ENCODE measurements around the gene MAT2A.

Gene MAT2A

DNA sequence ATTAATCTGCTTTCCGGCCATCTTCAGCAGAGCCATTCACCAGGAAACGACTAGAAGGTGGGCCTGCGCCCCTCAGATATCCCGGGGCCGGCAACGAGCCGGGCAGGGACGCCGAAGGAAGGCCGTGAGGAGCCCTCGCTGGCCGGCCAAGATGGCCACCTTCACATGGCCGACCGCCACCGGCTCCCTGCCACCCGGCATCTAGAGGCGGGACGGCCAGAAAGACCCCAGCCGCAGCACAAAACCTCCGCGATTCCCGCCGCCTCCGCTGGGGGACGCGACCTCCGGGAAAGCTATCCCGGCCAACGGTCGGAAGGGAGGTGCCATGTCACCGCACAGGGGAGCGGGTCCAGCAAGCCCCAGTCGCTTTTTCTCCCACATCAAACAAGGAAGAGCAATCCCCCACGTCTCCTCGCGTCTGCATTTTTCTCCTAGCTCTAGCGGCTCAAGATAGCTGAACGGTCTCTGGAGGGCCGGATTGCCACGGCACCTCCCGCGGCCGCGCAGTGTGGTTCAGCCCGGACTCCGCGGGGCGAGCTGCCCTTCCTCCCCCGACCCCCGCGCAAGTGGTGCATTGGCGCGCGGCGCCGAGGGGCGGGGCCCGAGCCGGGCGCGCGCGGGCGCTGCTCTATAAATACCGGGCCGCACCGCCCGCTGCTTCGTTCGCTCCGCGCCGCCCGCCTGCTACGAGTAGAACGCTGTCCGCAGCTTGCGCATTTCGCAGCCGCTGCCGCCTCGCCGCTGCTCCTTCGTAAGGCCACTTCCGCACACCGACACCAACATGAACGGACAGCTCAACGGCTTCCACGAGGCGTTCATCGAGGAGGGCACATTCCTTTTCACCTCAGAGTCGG is at the start of gene MAT2A:
Gene MAT2A, plus strand, starts transcription at position 662 of the 854 bp plus-strand sequence. Its CDS starts 120 bp downstream, at position 782.
- peak; percentile 84 to 86 for DNase-seq (ENCODE audit: low read depth in 2 of 2)

DNA sequence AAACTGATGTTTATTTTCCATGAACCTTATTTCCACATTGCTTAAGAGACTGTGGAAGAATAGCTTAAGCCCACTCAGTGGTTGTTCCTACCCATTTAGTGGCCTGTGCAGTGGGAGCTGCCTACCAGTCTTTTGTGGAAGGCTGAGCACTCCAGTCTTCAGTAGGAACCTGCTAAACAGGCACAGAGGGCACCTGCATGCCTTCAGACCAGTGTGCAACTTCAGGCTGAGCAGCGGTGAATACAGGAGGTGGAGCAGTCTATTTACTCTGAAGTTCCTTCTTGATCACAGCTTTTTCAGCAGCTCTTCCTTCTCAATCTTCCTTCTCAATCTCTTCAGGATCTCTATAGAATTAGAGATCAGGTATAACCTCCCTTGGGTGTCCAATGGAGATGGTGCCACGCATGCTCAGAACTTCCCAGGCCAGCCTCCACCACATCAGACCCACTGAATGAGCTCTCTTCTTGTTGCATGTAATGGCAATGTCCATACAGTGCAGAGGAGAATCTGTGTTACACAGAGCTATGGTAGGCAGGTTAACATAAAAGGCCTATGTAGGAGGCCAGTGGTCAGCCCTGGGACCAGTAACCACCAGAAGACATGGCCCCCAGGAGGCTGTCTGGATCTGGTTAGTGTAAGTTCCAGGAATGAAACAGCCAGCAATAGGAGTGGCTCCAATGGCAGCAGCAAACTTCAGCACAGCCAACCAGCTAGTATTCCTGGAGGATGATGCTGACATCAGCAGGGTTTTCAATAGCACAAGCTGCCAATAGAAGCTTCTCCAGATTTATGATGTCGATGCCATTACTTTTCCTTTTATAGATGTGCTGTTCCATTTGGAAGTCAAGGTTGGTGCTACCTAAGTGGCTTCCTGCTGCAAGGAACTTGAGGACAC is 47.9 kb upstream of the MAT2A start:
- DNase-seq (ENCODE audit: low read depth in 2 of 2) = no peak

DNA sequence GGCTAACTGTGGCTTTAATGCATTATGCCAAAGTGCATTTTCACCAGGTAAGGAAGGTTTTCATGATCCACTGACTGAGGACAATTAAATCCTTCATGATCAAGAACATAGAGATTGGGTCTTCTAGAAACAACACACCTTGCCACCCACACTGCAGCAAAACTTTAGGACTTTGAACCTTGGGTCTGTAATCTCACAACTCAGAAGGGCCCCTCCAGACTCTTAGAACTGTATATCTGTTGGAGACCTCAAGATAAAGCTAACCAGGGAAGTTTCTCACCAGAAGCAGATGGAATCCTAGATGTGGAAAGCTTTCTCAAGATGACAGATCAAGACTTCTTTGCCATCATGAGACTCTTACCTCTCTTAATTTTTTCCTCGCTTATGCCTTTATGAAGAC is 42.5 kb upstream of the MAT2A start:
- DNase-seq (ENCODE audit: low read depth in 2 of 2) = no peak

DNA sequence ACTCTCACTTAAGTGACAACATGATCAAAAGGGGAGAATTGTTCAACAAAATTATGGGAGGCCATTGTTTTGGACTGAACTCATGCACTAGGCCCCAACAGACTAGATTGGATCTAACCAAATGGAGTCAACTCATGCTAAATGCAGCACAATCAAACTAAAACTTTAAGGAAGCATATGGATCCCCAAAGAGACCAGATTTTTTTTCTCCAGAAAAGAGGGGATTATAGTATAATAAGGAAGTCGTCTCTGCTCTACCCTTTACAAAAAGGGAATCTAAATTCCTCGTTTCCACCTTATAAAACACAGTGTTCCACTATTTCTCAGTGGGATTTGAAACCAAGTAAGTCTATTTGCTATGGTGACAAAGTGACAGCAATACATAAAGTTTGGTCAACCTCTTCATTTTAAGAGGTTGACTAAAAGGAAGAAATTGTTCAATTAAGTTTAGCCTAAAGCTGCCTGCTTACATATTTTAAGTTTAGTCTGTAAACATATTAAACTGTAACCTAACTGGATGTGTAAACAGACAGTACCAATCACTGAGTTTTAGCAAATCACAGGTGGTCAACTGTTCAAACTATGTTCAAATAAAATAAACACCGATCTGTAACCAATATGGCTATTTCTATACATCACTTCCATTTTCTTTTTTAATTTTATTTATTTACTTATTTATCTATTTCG is 40.9 kb upstream of the MAT2A start:
- no peak for DNase-seq (ENCODE audit: low read depth in 2 of 2)

DNA sequence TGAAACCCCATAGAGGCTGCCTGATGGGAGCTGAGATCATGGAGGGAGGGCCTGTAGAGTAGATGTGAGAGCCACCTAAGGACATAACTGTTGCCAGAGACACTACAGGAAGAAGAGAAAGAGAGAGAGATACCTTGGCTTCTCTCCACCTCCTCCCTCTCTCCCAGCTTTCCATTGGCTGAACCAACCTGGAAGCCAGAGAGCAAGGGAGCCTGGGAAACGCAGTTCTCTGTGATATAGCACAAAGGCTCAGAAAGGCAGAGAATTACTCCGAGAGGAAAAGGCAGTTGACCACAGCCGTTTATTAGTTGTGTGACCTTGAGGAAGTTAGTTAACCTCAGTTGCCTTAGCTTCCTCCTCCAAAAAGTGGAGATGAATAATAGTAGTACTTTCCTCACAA is 37.7 kb upstream of the MAT2A start:
- no peak for DNase-seq (ENCODE audit: low read depth in 2 of 2)

DNA sequence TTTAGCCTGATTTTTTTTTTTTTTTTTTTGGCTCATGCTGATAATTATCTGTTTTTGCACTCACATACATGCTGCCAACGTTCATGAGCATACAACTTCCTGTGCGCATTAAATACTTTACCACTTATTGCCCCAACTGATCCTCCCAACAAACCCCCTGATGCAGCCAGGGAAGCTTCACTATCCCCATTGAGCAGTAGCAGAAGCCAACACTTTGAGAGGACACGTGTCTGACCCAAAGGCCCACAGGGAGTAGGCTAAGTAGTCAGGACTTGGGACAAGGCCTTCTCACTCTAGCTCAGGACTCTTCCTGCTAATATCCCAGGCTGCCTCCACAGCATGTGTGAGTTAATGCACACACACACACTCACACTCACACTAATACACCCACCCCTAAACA is 36.2 kb upstream of the MAT2A start:
- DNase-seq (ENCODE audit: low read depth in 2 of 2) = no peak

DNA sequence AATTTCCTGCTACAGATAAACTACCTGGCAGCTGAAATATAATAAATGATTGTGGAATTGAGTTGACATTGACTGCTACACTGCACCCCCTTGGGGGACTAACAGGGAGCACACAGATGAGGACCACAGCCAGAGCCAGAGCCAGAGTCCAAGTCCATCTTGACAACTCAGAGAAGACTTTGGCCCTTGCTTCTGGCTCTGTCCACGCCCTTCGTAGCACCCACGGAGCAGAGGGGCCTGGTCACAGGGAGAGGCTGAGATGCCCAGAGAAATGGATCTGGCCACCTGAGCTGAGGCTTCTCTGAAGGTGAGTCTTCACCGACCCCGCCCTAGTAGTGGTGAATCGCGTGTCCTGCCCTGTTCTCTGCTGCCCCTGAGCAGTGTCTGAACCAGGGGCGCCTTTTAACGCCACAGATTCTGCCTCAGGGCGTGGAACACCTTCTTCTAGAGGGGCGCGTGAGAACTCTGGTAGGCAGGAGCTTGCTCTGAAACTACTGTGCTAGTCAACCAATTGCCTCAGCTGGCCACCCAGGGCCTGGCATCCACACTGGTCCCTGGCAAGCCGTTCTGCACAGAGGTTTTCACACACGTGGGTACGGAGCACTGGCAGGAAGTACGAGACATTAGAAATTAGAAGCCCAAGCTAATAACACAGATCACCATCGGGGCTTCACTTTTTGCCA is 35.7 kb upstream of the MAT2A start:
- DNase-seq (ENCODE audit: low read depth in 2 of 2) = no peak

DNA sequence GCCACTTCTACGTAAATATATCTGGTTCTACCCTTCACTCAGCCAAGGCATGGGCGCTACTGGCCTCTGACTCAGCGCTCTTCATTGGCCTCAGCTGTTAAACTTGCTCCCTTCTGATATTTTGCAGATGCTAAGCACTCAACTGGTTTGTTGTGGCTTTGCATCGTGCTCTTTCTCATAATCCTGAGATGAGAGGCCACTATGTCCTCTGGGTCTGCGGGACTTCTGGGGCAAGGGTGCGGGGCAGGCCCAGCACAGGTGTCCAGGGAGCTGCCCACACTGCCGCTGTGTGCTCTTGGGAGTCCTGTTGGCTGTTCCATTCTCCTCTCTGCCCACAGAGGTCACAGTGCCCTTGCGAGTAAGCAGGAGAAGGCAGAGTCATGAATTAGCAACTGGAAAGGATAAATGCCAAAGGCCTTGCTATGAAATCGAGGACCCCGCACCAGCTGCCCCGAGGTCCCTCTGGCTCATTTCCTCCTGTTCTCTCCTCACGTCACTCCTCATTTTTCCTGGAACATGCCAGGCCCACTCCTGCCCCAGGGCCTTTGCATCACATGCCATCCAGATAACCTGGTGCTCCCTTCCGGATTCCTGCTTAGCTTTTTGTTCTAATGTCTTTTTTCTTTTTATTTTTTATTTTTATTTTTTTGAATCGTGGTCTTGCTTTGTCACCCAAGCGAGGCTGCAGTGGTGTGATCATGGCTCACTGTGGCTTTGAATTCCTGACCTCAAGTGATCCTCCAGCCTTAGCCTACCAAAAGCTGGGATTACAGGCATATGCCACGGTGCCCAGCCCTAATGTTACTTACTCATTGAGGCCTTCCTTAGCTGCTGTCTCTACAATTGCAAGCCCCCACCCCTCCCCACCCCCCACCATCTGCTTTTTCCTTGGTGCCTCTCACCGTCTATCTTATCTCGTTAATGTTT is 34.9 kb upstream of the MAT2A start:
- DNase-seq (ENCODE audit: low read depth in 2 of 2) = no peak

DNA sequence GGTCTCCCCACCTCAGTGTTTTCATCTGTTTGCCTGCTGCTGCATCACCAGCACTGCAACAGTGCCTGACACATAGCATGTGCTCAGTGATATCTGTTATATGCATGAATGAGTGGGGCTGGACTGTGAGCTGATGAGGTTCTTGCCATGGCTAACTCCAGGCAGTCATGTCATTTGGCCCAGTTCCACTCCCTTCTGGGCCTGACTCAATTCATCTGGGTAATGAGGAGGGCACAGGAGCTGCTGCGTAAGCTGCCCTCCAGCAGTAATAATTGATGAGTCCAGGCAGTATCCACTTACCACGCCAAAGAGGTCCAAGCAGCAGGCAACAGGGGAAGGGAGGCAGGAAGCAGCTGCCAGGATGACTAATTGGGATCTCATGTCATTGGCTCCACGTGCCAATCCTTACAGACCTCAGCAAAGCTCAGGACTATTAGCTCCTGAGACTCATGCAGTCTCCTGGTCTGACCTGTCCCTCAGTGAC is 34.1 kb upstream of the MAT2A start:
- peak; percentile 53 to 55 for DNase-seq (ENCODE audit: low read depth in 2 of 2)

DNA sequence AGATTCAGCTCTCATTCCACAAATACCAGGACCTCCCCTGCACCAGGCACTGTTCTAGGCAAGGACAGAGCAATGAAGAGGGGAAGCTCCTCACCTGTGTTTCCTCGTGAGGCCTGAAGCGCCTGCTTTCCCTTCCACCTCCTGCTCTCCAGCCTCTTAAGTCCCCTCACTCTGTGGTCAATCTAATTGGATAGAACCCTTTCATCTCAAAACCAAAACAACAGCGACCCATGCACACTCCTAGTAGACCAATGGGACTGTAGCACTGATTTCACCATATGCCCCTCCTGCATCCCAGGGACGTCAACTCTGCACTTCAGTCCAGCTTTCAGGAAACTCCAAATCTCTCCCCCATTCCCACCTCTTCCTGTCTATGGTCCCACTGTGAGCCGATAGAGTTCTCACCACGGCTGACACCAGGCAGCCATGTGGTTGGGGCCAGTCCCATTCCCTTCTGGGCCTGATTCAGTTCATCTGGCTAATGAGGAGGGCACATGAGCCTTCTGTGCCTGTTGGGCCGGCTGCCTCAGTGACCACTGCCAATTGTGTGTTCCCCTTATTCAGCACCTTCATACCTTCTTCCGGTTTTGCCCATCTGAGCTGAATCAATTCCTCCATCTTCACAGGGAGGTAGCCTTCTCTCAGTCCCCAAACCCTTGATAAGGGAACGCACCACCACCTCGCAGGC is 33.3 kb upstream of the MAT2A start:
- no peak for DNase-seq (ENCODE audit: low read depth in 2 of 2)

DNA sequence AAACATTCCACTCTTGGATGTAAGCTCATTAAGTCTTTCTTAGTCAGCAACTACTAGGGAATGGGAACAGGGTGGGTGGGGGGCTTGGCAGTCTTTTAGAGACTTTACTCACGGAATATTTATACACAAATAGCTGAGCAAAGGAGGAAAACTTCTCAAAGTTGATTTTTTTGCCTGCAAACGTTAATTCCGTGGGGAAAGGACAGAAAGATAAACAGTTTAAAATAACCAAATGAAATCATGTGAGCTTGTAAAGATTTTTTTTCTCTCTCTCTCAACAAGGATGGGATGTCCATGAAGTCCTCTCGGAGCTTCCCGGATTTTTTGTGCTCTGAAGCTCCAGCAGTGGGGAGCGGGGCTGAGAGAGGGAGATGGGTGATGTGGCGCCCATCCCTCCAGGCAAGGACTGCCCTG is 32.2 kb upstream of the MAT2A start:
- no peak for DNase-seq (ENCODE audit: low read depth in 2 of 2)

DNA sequence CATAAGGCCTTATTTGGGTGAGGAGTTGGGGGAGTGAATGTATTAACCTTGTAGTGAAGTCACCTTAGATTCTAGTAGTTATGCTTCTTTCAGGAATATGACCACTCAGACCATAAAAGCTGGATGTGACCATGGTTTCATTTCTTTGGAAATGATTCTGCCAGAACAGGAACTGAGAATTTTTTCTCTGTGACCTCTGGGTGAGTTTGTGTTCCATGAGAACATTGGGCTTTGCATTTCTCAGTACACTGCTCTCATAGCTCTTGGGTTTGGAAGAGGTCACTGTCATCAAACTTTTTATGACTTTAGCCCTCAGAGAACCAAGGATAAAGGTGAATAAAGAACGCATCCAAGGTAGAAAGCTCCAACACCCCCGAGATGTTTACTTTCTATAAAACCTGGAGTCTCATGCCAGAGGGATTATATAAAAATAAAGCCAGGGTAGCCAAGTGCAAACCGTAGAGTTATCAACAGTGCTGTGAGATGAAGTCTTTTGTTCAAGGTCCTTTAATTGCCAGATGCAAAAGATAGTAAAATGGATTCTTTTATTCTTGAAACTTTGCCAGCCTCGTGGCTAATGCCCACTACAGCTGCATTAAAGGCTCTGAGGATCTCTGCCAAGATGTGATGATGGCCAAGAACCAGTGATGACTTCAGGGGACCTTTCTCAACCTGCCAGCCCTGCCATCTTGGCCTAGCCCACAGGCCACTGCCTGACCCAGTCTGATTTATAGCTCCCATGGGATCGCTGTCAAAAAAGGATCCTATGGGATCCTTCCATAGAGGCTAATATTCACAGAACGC is 27.8 kb upstream of the MAT2A start:
- DNase-seq (ENCODE audit: low read depth in 2 of 2) = no peak

DNA sequence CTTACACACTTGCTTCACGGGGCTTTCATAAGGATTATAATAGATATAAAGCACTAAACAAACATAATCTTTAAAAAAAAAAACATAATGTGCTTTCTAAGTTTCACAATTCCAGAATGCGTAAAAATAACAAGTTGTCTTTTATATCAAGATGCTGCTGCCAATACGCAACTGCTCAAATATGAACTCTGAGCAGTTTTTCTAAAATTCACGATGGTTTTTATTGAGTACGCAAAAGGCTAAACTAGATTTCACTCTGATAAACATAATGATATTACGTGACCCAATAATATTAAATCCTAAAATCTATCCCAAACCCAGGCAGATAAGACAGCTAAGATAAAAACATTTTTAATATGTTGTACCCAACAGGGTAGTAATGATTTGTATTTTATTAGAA is 24.6 kb upstream of the MAT2A start:
- DNase-seq (ENCODE audit: low read depth in 2 of 2) = no peak

DNA sequence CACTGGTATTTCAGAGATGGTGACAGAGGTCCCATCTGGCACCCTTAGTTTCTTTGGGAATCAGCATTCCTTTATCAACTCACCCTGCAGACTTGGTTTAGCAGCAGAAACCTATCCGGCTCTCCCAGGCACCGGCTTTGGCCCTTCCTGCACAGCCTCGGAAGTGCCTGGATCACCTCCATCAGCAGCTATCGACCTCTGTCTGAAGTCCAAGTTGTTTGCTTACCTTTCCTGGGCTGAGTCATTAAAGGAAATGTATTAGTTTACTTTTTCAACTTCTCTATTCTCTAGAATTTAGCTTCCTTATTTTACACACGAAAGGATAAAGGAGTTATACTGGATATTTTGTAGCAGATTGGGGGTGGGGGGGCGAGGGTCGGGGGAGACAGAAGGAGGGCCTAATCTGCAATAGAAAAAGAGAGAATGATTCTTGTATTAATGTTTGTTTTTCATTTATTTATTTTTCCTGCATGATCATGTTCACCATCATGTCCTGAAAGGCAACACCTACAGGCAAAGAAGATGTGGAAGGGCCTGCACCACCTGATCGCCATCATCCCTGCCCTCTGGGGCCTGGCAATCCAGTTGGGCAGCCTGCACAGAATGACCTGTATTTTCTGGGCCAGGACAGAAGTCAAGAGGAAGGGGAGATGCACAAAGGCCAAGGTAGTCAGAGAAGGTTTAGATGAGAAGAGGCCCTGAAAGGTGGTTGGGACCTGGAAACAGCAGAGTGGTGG is 22.1 kb upstream of the MAT2A start:
- DNase-seq (ENCODE audit: low read depth in 2 of 2) = no peak

DNA sequence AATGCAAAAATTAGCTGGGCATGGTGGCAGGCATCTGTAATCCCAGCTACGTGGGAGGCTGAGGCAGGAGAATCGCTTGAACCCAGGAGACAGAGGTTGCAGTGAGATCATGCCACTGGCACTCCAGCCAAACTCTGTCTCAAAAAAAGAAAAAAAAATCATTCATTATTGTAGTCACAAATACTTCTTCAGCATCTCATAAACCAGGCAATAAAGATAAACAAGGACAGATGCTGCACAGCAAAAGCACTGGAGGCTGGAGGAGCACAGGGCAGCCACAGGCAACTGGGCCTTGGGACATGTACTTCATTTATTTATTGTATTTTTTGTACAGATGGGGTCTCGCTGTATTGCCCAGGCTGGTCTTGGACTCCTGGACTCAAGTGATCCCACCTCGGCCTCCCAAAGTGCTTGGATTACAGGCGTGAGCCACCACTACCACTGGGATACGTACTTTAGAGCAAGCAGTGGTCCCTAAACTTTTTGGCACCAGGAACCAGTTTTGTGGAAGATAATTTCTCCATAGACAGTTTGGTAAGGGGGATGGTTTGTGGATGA is 16.8 kb upstream of the MAT2A start:
- no peak for DNase-seq (ENCODE audit: low read depth in 2 of 2)

DNA sequence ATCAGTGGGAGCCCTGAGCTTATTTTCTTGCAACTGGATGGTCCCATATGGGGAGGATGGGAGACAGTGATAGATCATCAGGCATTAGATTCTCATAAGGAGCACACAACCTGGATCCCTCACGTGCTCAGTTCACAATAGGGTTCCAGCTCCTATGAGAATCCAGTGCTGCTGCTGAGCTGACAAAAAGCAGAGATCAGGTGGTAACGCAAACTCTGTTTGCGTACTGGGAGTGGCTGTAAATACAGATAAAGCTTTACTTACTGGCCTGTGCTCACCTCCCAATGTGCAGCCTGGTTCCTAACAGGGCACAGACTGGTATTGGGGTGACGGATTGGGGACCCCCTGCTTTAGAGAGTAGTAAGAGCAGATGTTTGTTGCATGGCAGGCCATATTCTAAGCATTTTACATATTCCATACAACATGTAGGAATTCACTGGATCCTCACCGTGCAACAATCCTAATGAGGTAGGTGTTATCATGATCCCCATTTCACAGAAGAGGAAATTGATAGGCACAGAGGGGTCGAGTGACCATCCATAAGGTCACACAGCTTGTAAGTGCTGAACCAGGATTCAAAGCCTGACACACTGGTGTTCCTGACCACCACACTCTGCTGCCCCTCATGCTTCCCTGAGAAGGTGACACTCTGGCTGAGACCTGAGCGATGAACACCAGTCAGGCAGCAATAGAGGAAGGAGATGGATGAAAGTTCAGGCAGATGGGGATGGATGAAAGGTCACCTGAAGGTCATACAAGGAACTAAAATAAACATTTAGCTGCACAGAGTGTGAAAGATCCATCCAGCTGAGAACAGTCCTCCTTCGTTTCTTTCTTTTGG is 15.7 kb upstream of the MAT2A start:
- DNase-seq (ENCODE audit: low read depth in 2 of 2) = no peak

DNA sequence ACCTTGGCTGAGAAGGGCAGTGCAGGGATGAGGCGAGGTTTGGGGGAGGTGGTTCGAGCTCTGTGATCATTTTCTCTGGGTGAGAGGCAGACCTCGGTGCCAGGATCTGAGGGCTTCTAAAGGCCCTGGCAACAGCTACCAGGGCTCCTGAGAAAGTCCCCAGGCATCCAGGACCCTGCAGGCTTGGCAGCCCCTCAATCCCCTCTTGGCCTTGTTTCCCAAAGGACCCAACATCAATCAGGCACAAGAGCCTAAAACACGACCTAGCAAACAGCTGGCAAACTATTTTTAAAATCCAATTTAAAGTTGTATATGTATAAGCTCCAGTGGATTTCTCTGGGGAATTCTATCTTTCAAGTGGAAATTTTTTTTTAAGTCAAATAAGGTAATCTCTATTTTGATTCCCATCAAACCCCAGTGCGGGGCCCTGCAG is 15.0 kb upstream of the MAT2A start:
- no peak for DNase-seq (ENCODE audit: low read depth in 2 of 2)

Measured in fibroblast of skin of left quadriceps (primary cell).